T-cell (primary cell): Measurements from ENCODE around the gene SAMD10. TPM values are rescaled to one million over a fixed set of nuclear protein-coding genes. Genes with fewer than 3 reads are reported as not detected.

ENCODE experiments used
- ATAC-seq, 4 experiments: fragments of 200-7000 bp in 3 of 4; fragments of 150-1000 bp in 1 of 4; cut with Tn5 transposase; replicated peaks in 1 of 4; 1 replicate in 3 of 4; 2 replicates in 1 of 4; pipeline ENCODE4 v1.10.0; 2021; ENCODE audit warnings: moderate library complexity in 3 of 4, mild to moderate bottlenecking in 2 of 4, moderate number of reproducible peaks in 1 of 4
- CTCF ChIA-PET, 2 donors: fragments of 300-600 bp; sonication (Branson Sonifier 250); formaldehyde crosslinking; loops; one replicate each; lab custom pipeline; 2022; ENCODE audit warnings: antibody characterized with exemption in 2 of 2; lab: Charles Lee
- POLR2A ChIA-PET, 2 donors: fragments of 300-600 bp; sonication (Branson Sonifier 250); formaldehyde crosslinking; loops; one replicate each; lab custom pipeline; 2022; ENCODE audit warnings: antibody characterized with exemption in 2 of 2; lab: Charles Lee
- DNase-seq, 35 experiments: peaks; one replicate each; pipeline versions ENCODE4 v3.0.0 to v3.0.0-alpha.2; 2013 to 2023
- H3K27ac ChIP-seq: one replicate; pipeline ENCODE4 v1.5.1; 2013; ENCODE audit warnings: low read length
- H3K27me3 ChIP-seq, 2 experiments: replicated peaks in 1 of 2; 1 replicate in 1 of 2; 2 replicates in 1 of 2; pipeline versions ENCODE4 v1.6.1 to v1.7.0; 2013; ENCODE audit warnings: low read length in 1 of 2, mixed read lengths in 1 of 2; ENCODE audit not compliant: control insufficient read depth in 2 of 2, insufficient read depth in 2 of 2; ENCODE audit errors: extremely low read depth in 1 of 2
- H3K36me3 ChIP-seq, 2 donors: 1 replicate in 1 of 2; 2 replicates in 1 of 2; pipeline versions ENCODE4 v1.6.1 to v1.7.0; 2013; ENCODE audit warnings: low read length in 1 of 2; ENCODE audit not compliant: control insufficient read depth in 2 of 2, insufficient read depth in 1 of 2; ENCODE audit errors: extremely low read depth in 1 of 2
- H3K4me1 ChIP-seq, 2 experiments: 1 replicate in 1 of 2; 2 replicates in 1 of 2; pipeline versions ENCODE4 v1.6.1 to v1.7.0; 2013; ENCODE audit warnings: low read length in 2 of 2, mixed read lengths in 1 of 2; ENCODE audit not compliant: insufficient read depth in 2 of 2, control insufficient read depth in 1 of 2; ENCODE audit errors: extremely low read depth in 1 of 2
- H3K4me3 ChIP-seq, 2 donors: 1 replicate in 1 of 2; 2 replicates in 1 of 2; pipeline versions ENCODE4 v1.5.1 to v1.7.0; 2013; ENCODE audit warnings: mild to moderate bottlenecking in 2 of 2, low read length in 1 of 2, moderate library complexity in 1 of 2; ENCODE audit not compliant: control insufficient read depth in 1 of 2; ENCODE audit errors: extremely low read depth in 1 of 2
- H3K9me3 ChIP-seq: 2 replicates; pipeline ENCODE4 v1.7.0; 2013
- H3K27ac Mint-ChIP-seq, 2 donors: one replicate each; pipeline ENCODE4 v1.8.0; 2020 to 2021; ENCODE audit warnings: mild to moderate bottlenecking in 2 of 2, mixed read lengths in 2 of 2
- H3K27me3 Mint-ChIP-seq, 2 donors: one replicate each; pipeline ENCODE4 v1.8.0; 2021 to 2022; ENCODE audit warnings: mixed read lengths in 2 of 2
- H3K36me3 Mint-ChIP-seq: one replicate; pipeline ENCODE4 v1.8.0; 2021; ENCODE audit warnings: mixed read lengths
- H3K4me1 Mint-ChIP-seq, 3 donors: one replicate each; pipeline ENCODE4 v1.8.0; 2020 to 2022; ENCODE audit warnings: mixed read lengths in 3 of 3, mild to moderate bottlenecking in 1 of 3
- H3K4me3 Mint-ChIP-seq, 3 donors: one replicate each; pipeline ENCODE4 v1.8.0; 2020 to 2022; ENCODE audit warnings: mild to moderate bottlenecking in 3 of 3, mixed read lengths in 3 of 3, moderate library complexity in 3 of 3
- H3K9me3 Mint-ChIP-seq, 3 donors: one replicate each; pipeline ENCODE4 v1.8.0; 2020 to 2022; ENCODE audit warnings: mixed read lengths in 3 of 3
- WGBS: methylation state at CpG from one replicate; pipeline ENCODE4 v1.1.5; 2013; ENCODE audit warnings: missing lambda C conversion rate; ENCODE audit not compliant: insufficient coverage; 5-methylcytosine and 5-hydroxymethylcytosine counted together
- total RNA-seq, 35 experiments: library from RNA in 6 of 35; stranded (reverse) in 6 of 35; fragments of 120-200 nt in 1 of 35; gene quantifications; one replicate each; pipeline versions ENCODE4 v1.2.1 to v1.2.4 and lab custom pipeline; 2013 to 2026

The SAMD10 gene
- total RNA-seq, 5 donors from 2014 or later (not counting 1 experiment from before 2014, with no cell fraction given): 16.1 to 30.8 (median 17.7) TPM

GRCh38 chr20:63967330-63968135, 11.9 kb downstream of the SAMD10 start:
- ChIA-PET CTCF (no interaction called here), POLR2A (interaction anchor here in 1 of 2 donors (0.6 kb wide), 1 partner anchor 413 kb away, joined by 4 read pairs; the partner anchor contains the start of gene FNDC11)
- Histone ChIP-seq H3K4me1 (peaks cover 5 to 22% of the 10 kb centered on the region in 2 experiments), H3K9me3 (no peaks in the 10 kb centered on the region), H3K27ac (no peak overlapping the region), H3K27me3 (peaks cover 0 to 4% of the 10 kb centered on the region in 2 experiments), H3K4me3 (no peak overlapping the region), H3K36me3 (peaks cover 14 to 23% of the 10 kb centered on the region in 2 donors)
- no peaks in the 10 kb centered on the region for H3K27me3 Mint-ChIP-seq
- peaks cover 3% of the 10 kb centered on the region for H3K36me3 Mint-ChIP-seq
- peaks cover 12 to 18% (median 15%) of the 10 kb centered on the region in 3 donors for H3K4me1 Mint-ChIP-seq
- H3K4me3 Mint-ChIP-seq: peak overlapping the region in 2 of 3 donors; percentile 24 to 89
- ATAC-seq (no peak), DNase-seq (no peak)
- WGBS: 96% methylated on average over 25 of the region's 28 CpGs
- no peaks in the 10 kb centered on the region for H3K9me3 Mint-ChIP-seq
- peak overlapping the region in 1 of 2 donors; percentile 11 for H3K27ac Mint-ChIP-seq

DNA sequence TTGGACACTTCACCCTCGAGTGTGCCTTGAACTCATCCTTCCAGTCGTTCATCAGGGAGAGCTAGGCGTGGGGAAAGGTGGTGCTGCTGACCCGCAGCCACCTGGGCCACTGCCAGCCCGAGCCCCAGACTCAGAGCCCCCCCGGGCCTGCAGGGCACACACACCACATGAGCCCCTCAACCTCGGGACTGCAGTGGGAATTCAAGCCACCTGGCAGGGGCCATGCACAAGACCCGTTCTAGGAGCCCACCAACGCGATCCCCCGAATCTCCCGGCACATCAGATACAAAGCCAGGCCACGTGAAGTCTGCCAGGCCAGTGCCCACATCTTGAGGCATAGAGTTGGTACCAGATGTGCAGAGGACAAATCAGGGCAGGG, 12.5 kb downstream of the SAMD10 start:
- POLR2A ChIA-PET: interaction anchor here in 1 of 2 donors (0.6 kb wide), 1 partner anchor 413 kb away, joined by 4 read pairs; the partner anchor contains the start of gene FNDC11
- H3K27ac Mint-ChIP-seq: no peak overlapping the region
- Histone ChIP-seq H3K27ac (no peak overlapping the region), H3K27me3 (peaks cover 0 to 4% of the 10 kb centered on the region in 2 experiments), H3K4me3 (no peak overlapping the region), H3K9me3 (no peaks in the 10 kb centered on the region), H3K36me3 (peaks cover 20 to 26% of the 10 kb centered on the region in 2 donors), H3K4me1 (peaks cover 5 to 19% of the 10 kb centered on the region in 2 experiments)
- no peak for ATAC-seq
- no peaks in the 10 kb centered on the region for H3K27me3 Mint-ChIP-seq
- no peak for DNase-seq
- H3K4me1 Mint-ChIP-seq: peaks cover 10 to 15% (median 12%) of the 10 kb centered on the region in 3 donors
- no peaks in the 10 kb centered on the region for H3K9me3 Mint-ChIP-seq
- 98% methylated on average over 13 of the region's 13 CpGs for WGBS
- CTCF ChIA-PET: no interaction called here
- H3K4me3 Mint-ChIP-seq: no peak overlapping the region
- peaks cover 3% of the 10 kb centered on the region for H3K36me3 Mint-ChIP-seq

DNA sequence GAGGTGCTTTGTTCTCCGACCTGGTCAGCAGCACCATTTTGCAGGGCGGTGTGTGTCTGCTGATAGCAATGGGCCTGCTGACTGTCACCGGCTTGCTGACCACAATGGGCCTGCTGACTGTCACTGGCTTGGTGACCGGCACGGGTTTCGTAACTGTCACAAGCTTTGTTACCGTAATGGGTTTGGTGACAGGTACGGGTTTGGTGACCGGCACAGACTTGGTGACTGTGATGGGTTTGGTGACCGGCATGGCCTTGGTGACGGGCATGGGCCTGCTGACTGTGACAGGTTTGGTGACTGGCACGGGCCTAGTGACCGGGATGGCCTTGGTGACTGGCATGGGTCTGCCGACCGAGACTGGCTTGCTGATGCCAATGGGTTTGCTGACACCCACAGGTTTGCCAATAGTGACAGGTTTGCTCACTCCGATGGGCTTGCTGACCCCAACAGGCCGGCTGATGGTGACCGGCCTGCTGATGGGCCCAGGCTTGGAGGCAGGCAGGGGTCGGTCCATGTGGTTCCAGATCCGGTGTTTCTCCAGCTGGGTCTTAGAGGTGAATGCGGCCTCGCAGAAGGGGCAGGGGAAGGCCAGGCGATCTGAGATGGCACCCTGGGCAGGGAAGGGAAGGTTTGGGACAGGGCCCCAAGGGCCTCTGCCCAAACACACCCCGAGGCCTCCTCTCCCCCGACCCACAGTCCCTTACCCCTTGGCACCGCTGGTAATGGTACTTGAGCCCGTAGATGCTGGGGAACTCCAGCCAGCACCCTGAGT, 13.1 kb downstream of the SAMD10 start:
- peaks cover 10 to 15% (median 12%) of the 10 kb centered on the region in 3 donors for H3K4me1 Mint-ChIP-seq
- WGBS: 99% methylated on average over 21 of the region's 27 CpGs
- Histone ChIP-seq H3K27me3 (peaks cover 0 to 4% of the 10 kb centered on the region in 2 experiments), H3K4me1 (peaks cover 5 to 19% of the 10 kb centered on the region in 2 experiments), H3K36me3 (peaks cover 23 to 31% of the 10 kb centered on the region in 2 donors), H3K4me3 (no peak overlapping the region), H3K27ac (no peak overlapping the region), H3K9me3 (no peaks in the 10 kb centered on the region)
- H3K4me3 Mint-ChIP-seq: no peak overlapping the region
- ChIA-PET POLR2A (no interaction called here), CTCF (no interaction called here)
- no peaks in the 10 kb centered on the region for H3K27me3 Mint-ChIP-seq
- H3K36me3 Mint-ChIP-seq: peaks cover 3% of the 10 kb centered on the region
- ATAC-seq (no peak), DNase-seq (no peak)
- no peak overlapping the region for H3K27ac Mint-ChIP-seq
- no peaks in the 10 kb centered on the region for H3K9me3 Mint-ChIP-seq

DNA sequence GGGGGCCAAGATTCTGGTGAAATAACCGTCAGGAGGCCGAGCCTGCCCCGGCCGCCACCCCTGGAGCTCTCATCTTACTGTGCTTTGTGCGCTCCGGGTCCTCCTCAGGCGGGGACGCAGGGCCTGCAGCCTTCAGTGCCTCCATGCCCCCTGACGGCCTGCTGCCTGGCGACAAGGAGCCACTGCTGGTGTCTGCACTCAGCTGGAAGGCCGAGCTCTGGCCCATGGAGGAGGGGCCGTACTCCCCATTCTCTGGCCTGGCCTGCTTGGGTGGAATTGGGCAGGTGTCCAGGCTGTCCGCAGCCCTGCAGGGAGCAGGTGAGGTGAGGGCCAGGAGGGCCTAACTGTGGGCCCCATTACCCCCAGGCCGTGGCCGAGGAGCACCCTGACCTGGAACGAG, 15.0 kb downstream of the SAMD10 start:
- peaks cover 3% of the 10 kb centered on the region for H3K36me3 Mint-ChIP-seq
- no peaks in the 10 kb centered on the region for H3K9me3 ChIP-seq
- H3K4me3 Mint-ChIP-seq: no peak overlapping the region
- H3K9me3 Mint-ChIP-seq: no peaks in the 10 kb centered on the region
- WGBS: 100% methylated on average over 16 of the region's 16 CpGs
- CTCF ChIA-PET: no interaction called here
- peaks cover 3 to 12% of the 10 kb centered on the region in 2 experiments for H3K4me1 ChIP-seq
- H3K27ac ChIP-seq: no peak overlapping the region
- ATAC-seq (no peak), DNase-seq (no peak)
- peaks cover 23 to 37% of the 10 kb centered on the region in 2 donors for H3K36me3 ChIP-seq
- H3K27me3 Mint-ChIP-seq: no peaks in the 10 kb centered on the region
- H3K4me3 ChIP-seq: no peak overlapping the region
- peaks cover 10 to 11% (median 10%) of the 10 kb centered on the region in 3 donors for H3K4me1 Mint-ChIP-seq
- POLR2A ChIA-PET: no interaction called here
- no peak overlapping the region for H3K27ac Mint-ChIP-seq
- no peaks in the 10 kb centered on the region for H3K27me3 ChIP-seq

- Mint-ChIP-seq H3K27me3 (no peaks in the 10 kb centered on the region), H3K4me3 (no peak overlapping the region), H3K36me3 (peaks cover 3% of the 10 kb centered on the region), H3K9me3 (no peaks in the 10 kb centered on the region), H3K4me1 (peaks cover 8% of the 10 kb centered on the region in 3 donors), H3K27ac (no peak overlapping the region)
- ChIA-PET POLR2A (no interaction called here), CTCF (no interaction called here)
- WGBS: 99% methylated on average over 9 of the region's 16 CpGs
- Histone ChIP-seq H3K36me3 (peaks cover 23 to 38% of the 10 kb centered on the region in 2 donors), H3K4me1 (peaks cover under 1 to 9% of the 10 kb centered on the region in 2 experiments), H3K27ac (no peak overlapping the region), H3K4me3 (no peak overlapping the region), H3K9me3 (no peaks in the 10 kb centered on the region), H3K27me3 (no peaks in the 10 kb centered on the region)
- DNase-seq (no peak), ATAC-seq (no peak)
Measured at GRCh38 chr20:63963784-63964301, 15.6 kb downstream of the SAMD10 start.

- WGBS: 97% methylated on average over 23 of the region's 27 CpGs
- H3K36me3 ChIP-seq: peaks cover 23 to 38% of the 10 kb centered on the region in 2 donors
- H3K9me3 ChIP-seq: no peaks in the 10 kb centered on the region
- ATAC-seq: no peak
- Mint-ChIP-seq H3K27ac (no peak overlapping the region), H3K36me3 (peaks cover 3% of the 10 kb centered on the region), H3K9me3 (no peaks in the 10 kb centered on the region), H3K27me3 (no peaks in the 10 kb centered on the region), H3K4me3 (no peak overlapping the region), H3K4me1 (peaks cover 3 to 5% (median 3%) of the 10 kb centered on the region in 3 donors)
- ChIA-PET CTCF (no interaction called here), POLR2A (no interaction called here)
- peaks cover 0 to 4% of the 10 kb centered on the region in 2 experiments for H3K4me1 ChIP-seq
- H3K27ac ChIP-seq: no peak overlapping the region
- H3K27me3 ChIP-seq: no peaks in the 10 kb centered on the region
- no peak for DNase-seq
- no peak overlapping the region for H3K4me3 ChIP-seq
Measured at GRCh38 chr20:63963348-63963741, 16.1 kb downstream of the SAMD10 start.
